H54 (cell line): ENCODE data around the gene PICK1.
A peak's percentile ranks its signal among the peaks of the same experiment; 100 is the strongest.

Source experiments
- DNase-seq: peaks from one replicate; pipeline ENCODE4 v3.0.0; 2011; ENCODE audit warnings: low spot score, mixed read lengths; ENCODE audit not compliant: insufficient read length
- FAIRE-seq: peaks from 3 replicates; lab custom pipeline; 2011; peaks lifted over from hg19 to GRCh38; lab: Jason Lieb, UNC
- POLR2A ChIP-seq: IDR thresholded peaks from 2 replicates; pipeline ENCODE4 v1.6.1; 2011; ENCODE audit warnings: low read depth, mild to moderate bottlenecking, low read length

The PICK1 gene

GRCh38 chr22:38025514-38025913 lies 31.7 kb upstream of the PICK1 start:
- DNase-seq (no peak), FAIRE-seq (no peak)
- TF ChIP-seq POLR2A: no peak

DNA sequence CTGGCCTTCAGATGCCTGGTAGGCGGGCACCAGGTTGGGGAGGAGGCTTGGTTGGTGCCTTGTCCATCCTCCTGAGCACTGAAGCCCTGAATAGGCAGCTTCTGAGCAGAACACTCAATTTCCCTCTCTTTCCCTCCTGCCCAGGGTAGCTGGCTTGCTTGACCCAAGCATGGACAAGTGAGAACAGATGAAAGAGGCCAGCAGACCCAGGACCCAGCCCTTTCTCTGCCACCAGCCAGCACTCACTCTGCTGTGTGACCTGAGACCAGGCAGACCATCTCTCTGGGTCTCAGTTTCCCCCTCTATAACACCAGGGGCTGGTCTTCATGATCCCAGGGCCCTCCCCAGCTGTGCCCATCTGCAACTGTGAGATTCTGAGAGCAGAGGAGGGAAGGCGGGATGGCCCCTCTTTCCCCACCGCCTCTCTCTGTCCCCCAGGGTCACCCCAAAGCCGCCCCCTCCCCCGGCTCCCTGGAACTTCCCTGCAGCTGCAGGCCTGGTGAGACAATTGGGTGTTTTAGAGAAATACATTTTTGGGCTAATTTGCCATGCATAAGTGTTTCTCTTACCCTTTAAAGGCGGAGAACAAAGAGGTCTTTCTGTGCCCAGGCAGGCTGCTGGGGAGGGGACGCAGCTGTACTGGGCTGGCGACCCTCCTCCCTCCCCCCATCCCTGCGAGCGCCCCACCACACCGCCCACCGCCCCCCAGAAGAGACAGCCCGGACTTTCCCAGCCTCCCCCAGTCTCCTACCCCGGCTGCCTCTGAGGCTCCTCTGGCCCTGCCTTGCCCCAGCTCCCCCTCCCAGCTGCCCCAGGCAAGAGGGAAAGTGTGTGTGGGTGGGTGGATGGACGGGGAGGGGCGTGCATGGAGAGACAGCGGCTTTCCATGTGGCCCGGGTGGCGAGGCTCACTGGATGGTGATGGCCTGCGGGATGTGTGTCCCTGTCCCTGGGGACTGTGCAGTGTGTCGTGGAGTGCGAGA lies 30.8 kb upstream of the PICK1 start:
- FAIRE-seq (no peak), DNase-seq (no peak)
- no peak for TF ChIP-seq POLR2A

DNA sequence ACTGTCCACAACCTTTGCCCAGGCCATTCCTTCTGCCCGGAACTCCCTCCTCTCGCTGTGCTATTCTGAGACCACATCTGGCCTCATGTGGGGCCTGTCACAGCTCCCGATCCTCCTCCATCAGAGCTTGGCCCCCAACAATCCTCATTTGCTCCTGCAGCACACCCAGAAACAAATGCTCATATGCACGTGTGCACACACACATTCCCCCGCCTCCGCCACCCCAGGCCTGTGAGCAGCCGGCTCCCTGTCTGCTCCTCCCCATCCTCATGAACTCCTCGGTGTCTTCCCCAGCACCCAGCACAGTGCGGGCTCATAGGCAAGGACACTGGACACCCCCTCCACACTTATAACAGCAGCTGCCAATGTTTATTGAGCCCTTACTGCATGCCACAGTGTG lies 29.7 kb upstream of the PICK1 start:
- FAIRE-seq (no peak), DNase-seq (no peak)
- TF ChIP-seq POLR2A: no peak

GRCh38 chr22:38028344-38029130 lies 28.7 kb upstream of the PICK1 start:
- TF ChIP-seq POLR2A: no peak
- no peak for FAIRE-seq
- no peak for DNase-seq

DNA sequence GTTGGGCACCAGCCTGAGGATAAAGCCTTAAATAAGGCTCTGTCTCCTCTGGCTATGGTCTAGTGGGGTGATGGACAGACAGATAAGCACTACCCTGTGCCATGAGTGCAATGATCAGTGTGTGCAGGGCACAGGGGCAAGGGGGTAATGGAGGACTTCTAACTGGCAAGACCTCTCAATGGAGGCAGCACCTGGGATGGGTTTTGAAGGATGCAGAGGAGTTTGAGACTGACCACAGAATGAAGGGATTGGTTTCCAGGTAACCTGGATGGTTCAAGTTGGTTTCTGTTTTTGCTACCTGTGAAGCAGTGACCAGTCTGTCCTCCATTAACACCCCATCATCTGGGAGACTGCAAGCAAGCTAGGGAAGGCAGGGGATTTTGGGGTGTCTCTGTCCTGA lies 27.8 kb upstream of the PICK1 start:
- DNase-seq (no peak), FAIRE-seq (no peak)
- no peak for TF ChIP-seq POLR2A

GRCh38 chr22:38029901-38030300 lies 27.3 kb upstream of the PICK1 start:
- FAIRE-seq (no peak), DNase-seq (no peak)
- TF ChIP-seq POLR2A: no peak

DNA sequence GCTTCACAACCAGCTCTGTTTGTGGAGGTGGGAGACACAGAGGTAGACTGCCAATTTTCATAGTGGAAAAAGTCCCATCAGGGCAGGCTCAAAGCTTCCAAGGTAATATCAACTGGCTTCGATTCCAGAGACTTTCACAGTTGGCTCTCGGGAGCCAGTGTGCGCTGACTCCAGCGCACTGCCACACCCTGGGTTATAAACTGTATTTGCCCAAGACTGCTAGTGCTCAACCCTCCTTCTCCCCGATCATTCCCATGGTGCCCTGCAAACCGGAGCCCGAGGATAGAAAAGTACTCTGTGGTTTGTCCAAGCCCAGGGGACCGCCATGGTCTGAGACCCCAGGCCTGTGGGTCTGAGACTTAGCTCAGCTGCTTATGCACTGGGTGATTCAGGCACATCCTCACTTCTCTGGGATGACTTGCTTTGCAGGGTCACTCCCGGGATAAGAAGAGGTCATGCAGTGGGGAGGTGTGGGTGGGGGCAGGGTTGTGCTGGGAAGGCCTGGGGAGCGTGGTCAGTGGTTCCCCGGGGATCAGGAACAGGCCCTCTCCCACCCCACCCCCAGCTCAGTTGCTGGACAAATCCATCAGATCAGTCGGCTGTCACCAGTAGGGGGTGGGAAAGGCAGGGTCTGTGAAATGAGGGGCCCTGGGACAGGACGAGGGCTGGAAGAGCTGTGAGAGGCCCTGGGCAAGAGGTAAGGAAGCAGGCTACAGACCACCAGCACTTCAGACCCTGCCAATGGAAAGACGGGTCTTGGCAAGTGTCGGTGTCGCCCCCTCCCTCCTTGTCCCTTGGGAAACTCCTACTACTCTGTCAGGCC lies 26.7 kb upstream of the PICK1 start:
- FAIRE-seq (no peak), DNase-seq (no peak)
- no peak for TF ChIP-seq POLR2A

DNA sequence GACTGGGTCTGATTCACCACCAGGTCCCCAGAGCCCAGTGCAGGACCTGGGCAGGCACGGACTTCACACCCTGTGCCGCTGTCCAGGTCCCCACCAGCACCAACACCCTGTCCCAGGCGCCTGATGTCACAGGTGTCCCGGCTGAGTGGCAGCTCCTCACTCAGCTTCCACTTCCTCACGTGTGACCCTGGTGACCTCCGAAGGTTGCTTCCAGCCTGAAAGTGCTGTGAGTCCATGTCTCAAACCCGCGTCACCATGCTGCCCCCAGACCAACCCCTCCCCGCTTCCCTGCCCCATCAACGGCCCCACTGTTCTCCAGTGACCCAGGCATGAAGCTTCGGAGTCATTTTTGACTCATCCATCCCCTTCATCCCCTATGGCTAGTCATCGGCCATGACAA lies 25.7 kb upstream of the PICK1 start:
- FAIRE-seq (no peak), DNase-seq (no peak)
- TF ChIP-seq POLR2A: no peak

- no peak for DNase-seq
These were observed 24.3 kb upstream of the PICK1 start for GRCh38 chr22:38032681-38033521.

DNA sequence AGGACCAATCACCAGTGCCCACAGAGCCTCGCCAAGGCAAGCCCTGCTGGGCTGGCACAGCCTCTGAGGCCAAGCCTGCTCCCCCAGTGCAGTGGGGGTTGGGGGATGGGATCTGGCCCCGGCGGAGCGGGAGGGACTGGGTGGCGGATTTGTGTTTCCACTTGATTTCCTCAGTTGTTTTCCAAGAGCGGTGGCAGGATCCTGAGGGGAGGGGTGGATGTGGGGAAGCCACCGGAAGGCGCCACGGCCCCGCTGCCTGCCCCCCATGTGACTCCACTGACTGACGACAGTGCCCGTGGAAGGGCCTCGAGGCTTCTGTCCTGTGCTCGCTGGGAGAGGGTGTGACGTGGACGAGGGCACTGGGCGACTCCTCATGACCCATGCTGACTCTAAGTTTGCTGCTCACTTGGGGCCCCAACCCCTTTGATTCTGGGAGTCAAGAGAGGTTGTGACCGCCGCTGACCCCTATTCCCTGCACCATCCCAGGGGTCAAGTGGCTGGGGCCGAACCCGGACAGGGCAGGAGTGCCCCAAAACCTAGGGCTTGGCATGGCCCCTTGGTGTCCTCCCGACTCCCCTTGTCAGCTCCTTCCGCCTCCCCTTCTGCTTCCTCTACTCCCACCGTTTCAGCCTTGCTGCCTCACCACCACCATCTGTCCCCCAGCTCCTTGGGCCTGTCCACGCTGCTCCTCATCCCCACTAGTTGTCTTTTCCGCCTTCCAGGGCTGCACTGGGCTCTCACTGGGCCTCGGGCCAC lies 23.5 kb upstream of the PICK1 start:
- DNase-seq: no peak
- no peak for FAIRE-seq

More at GRCh38 chr22:38032681-38033521, 24.3 kb upstream of the PICK1 start:
- no peak for TF ChIP-seq POLR2A
- no peak for FAIRE-seq

DNA sequence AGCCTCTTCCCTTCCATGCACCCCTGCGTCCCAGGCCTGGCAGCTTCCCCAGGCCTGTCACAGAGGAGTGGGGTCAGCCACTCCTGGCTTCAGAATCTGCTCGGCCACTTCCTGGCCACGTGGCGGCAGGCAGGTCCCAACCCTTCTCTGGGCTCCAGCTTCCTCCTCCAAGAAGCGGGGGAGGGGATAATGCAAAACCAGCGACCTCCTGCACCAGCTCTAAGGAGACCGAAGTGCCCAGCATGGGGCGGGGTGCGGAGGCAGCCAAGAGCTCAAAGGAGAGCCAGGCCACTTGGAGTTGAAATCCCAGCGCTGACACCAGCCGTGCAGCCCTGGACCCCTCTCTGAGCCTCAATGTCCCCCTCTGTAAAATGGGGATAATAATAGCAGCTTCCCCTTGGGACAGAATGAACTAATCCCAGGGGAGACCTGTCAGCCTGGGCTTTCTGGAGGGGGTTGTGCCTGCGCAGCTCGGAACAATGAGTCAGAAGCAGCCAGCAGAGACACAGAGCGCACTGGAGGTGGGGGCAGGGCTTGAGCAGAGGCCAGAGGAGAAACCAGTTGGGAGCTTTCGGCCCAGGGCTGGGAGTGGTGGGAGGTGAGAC lies 22.8 kb upstream of the PICK1 start:
- TF ChIP-seq POLR2A: no peak
- FAIRE-seq: peak; percentile 33
- peak; percentile 95 for DNase-seq

More for the DNA sequence above, 23.5 kb upstream of the PICK1 start:
- TF ChIP-seq POLR2A: no peak
